ENCODE results near the gene RGS10.

RGS10 gene

DNA sequence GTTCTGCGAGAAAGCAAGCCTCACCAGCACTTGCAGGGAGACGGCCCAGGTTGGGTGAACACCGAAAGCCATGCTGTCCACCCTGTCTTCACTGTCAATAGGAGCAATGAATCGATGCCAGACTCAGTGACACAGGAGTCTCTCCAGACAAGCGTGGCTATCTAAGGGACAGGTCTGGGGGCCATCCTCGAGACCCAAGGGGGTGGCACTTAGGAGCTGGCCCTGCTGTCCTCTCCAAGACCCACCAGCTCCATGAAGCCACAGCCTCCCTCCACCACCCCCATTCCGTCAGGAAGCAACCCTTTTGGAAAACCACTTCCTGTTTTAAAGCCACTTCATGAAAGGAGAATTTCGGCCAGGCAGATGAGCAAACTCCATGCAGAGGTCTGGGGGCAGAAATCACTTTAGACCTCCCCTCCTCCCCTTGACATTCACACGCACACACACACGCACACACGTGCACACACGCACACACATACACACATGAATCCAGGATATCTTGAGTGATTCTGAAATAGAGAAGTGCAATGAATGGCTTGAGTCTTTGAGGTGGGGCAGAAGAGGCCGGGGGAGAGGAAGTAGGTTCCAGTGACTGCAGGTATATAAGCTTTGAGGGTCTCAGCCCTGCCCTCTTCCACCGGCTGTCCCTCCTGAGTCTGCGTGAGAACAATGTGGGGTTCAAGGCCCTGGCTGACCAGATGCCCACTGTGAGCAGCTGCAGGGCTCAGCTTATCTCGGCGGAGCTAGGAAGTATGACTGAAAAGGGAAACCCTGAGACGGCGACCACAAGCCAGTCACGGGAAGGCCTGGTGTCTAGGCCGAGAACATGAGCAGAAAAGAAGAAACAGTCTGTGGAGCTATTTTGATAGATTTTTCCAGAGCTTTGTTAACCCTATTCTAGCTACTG, 25.0 kb downstream of the RGS10 start:
- Histone ChIP-seq H2BK15ac (ENCODE audit: low read length) (peak overlapping the region; percentile 96), H3K23ac (ENCODE audit: low read depth, low read length, poor library complexity) (no peak overlapping the region), H3K9ac (ENCODE audit: low read depth, low read length, poor library complexity) (no peak overlapping the region), H3K36me3 (replicated peaks in 1 of 2; ENCODE audit: control insufficient read depth in 2 of 2, insufficient read depth in 2 of 2, low read length in 2 of 2) (no peaks in the 10 kb centered on the region), H3K4ac (ENCODE audit: low read length) (no peak overlapping the region), H3K79me1 (ENCODE audit: low read depth, low read length) (no peaks in the 10 kb centered on the region), H2BK120ac (ENCODE audit: low read depth, low read length) (no peak overlapping the region), H4K91ac (ENCODE audit: low read depth, low read length, poor library complexity) (no peak overlapping the region), H3K27me3 (ENCODE audit: control insufficient read depth in 3 of 3, insufficient read depth in 3 of 3, low read depth in 1 of 3, low read length in 3 of 3) (no peaks in the 10 kb centered on the region), H3K4me2 (ENCODE audit: insufficient read depth, low read length, poor library complexity, severe bottlenecking) (no peak overlapping the region), H3K9me3 (replicated peaks in 1 of 2; ENCODE audit: control insufficient read depth in 2 of 2, insufficient read depth in 1 of 2, low read depth in 1 of 2, low read length in 2 of 2) (no peaks in the 10 kb centered on the region), H3K27ac (replicated peaks; ENCODE audit: low read length) (no peak overlapping the region), H3K4me1 (ENCODE audit: control insufficient read depth in 2 of 2, insufficient read depth in 1 of 2, low read depth in 1 of 2, low read length in 2 of 2) (peaks cover 10 to 20% of the 10 kb centered on the region in 2 donors), H3K14ac (ENCODE audit: low read length) (no peak overlapping the region), H4K8ac (ENCODE audit: low read depth, low read length) (no peak overlapping the region), H3K18ac (ENCODE audit: low read length) (peak overlapping the region; percentile 62), H3K4me3 (ENCODE audit: low read length in 2 of 2) (no peak overlapping the region), H2BK5ac (ENCODE audit: low read length) (no peak overlapping the region), H2AFZ (ENCODE audit: low read length) (peak overlapping the region; percentile 77), H2AK5ac (ENCODE audit: low read depth, low read length) (peak overlapping the region; percentile 87), H2BK12ac (ENCODE audit: low read length) (no peak overlapping the region)
- DNase-seq (ENCODE audit: low spot score) = no peak
- WGBS, 2 donors (ENCODE audit: extremely low coverage in 2 of 2, insufficient read length in 2 of 2, insufficient replicate concordance in 1 of 2) = no CpG with 5 or more reads among the region's 21 CpGs

DNA sequence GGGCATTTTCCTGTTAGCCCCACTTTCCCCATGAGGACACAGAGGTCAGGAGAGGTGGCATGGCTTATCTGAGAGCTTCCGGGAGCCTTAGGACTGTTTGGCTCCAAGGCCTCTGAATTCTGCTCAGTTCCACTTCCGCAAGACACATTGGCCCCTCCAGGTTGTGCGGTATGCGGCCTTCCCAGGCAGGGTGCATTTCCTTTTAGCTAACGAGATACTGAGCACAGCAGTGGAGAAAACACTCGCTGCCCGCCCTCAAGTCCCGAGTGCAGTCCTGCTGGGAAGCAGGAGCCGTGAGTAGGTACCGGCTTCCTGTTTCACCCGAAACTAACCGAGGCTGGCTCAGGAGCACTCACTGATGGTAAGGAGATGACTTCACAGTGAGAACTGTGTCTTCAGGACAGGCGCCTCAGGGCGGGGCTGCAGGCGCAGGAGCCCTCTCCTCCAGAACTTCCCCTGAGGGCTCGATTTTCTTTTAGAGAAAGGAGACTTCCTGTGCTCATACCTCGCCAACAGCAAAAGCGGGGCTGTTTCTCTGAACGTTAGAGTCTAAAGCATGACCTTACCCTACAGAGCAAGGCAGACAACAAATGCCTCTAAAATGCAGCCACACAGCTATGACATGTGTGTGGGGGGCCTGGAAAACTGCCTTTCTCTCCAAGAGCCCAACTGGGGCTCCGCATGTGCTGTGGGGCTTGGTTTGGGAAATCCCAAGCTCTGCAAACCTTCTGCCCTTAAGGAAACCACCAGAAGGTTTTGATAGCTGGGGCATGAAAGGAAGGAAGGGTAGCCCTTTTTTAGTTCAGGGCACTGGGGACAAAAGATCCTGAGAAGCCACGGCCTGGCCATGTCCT, 25.9 kb downstream of the RGS10 start:
- Histone ChIP-seq H3K4ac (ENCODE audit: low read length) (no peak overlapping the region), H2AFZ (ENCODE audit: low read length) (peak overlapping the region; percentile 77), H3K79me1 (ENCODE audit: low read depth, low read length) (no peaks in the 10 kb centered on the region), H3K23ac (ENCODE audit: low read depth, low read length, poor library complexity) (no peak overlapping the region), H2BK120ac (ENCODE audit: low read depth, low read length) (no peak overlapping the region), H2BK12ac (ENCODE audit: low read length) (no peak overlapping the region), H2BK15ac (ENCODE audit: low read length) (no peak overlapping the region), H3K9ac (ENCODE audit: low read depth, low read length, poor library complexity) (no peak overlapping the region), H3K27me3 (ENCODE audit: control insufficient read depth in 3 of 3, insufficient read depth in 3 of 3, low read depth in 1 of 3, low read length in 3 of 3) (peaks cover 0 to 3% (median 0%) of the 10 kb centered on the region in 3 experiments), H2BK5ac (ENCODE audit: low read length) (no peak overlapping the region), H3K27ac (replicated peaks; ENCODE audit: low read length) (no peak overlapping the region), H3K36me3 (replicated peaks in 1 of 2; ENCODE audit: control insufficient read depth in 2 of 2, insufficient read depth in 2 of 2, low read length in 2 of 2) (no peaks in the 10 kb centered on the region), H3K9me3 (replicated peaks in 1 of 2; ENCODE audit: control insufficient read depth in 2 of 2, insufficient read depth in 1 of 2, low read depth in 1 of 2, low read length in 2 of 2) (no peaks in the 10 kb centered on the region), H3K18ac (ENCODE audit: low read length) (peak overlapping the region; percentile 62), H3K4me3 (ENCODE audit: low read length in 2 of 2) (no peak overlapping the region), H2AK5ac (ENCODE audit: low read depth, low read length) (no peak overlapping the region), H4K91ac (ENCODE audit: low read depth, low read length, poor library complexity) (no peak overlapping the region), H3K14ac (ENCODE audit: low read length) (no peak overlapping the region), H3K4me2 (ENCODE audit: insufficient read depth, low read length, poor library complexity, severe bottlenecking) (no peak overlapping the region), H4K8ac (ENCODE audit: low read depth, low read length) (no peak overlapping the region), H3K4me1 (ENCODE audit: control insufficient read depth in 2 of 2, insufficient read depth in 1 of 2, low read depth in 1 of 2, low read length in 2 of 2) (peaks cover 10 to 20% of the 10 kb centered on the region in 2 donors)
- DNase-seq (ENCODE audit: low spot score) = no peak
- WGBS, 2 donors (ENCODE audit: extremely low coverage in 2 of 2, insufficient read length in 2 of 2, insufficient replicate concordance in 1 of 2) = no CpG with 5 or more reads among the region's 21 CpGs

DNA sequence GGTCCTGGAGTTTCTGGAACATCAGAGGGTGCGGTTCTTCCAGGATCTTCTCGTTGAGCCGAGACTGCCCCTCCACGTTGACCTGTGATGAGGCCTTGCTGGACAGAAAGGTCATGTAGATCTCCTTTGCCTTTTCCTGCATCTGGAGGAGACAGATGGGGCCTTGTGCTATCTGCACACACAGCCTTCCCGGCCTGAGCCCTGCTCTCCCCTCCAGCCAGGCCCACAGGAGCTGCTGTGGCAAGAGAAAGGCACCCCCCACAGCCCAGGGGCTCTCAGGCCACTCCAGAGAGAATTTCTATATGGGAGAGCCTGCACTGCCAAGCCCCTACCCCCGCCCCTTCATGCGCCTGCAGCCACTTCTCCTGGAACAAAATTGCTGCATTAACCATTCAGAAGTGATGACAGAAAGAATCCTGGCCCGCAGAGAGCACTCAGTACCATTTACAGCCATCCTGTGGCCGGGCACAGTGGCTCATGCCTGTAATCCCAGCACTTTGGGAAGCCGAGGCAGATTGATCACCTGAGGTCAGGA, 26.9 kb downstream of the RGS10 start:
- H3K36me3 ChIP-seq (replicated peaks in 1 of 2; ENCODE audit: control insufficient read depth in 2 of 2, insufficient read depth in 2 of 2, low read length in 2 of 2) = no peaks in the 10 kb centered on the region
- H2AFZ ChIP-seq (ENCODE audit: low read length) = no peak overlapping the region
- peaks cover 10 to 20% of the 10 kb centered on the region in 2 donors for H3K4me1 ChIP-seq (ENCODE audit: control insufficient read depth in 2 of 2, insufficient read depth in 1 of 2, low read depth in 1 of 2, low read length in 2 of 2)
- H2AK5ac ChIP-seq (ENCODE audit: low read depth, low read length) = peak overlapping the region; percentile 1
- H2BK15ac ChIP-seq (ENCODE audit: low read length) = no peak overlapping the region
- no peak overlapping the region for H2BK120ac ChIP-seq (ENCODE audit: low read depth, low read length)
- DNase-seq (ENCODE audit: low spot score) = no peak
- no peak overlapping the region for H3K27ac ChIP-seq (replicated peaks; ENCODE audit: low read length)
- H3K4ac ChIP-seq (ENCODE audit: low read length) = no peak overlapping the region
- no peak overlapping the region for H2BK5ac ChIP-seq (ENCODE audit: low read length)
- peaks cover 0 to 5% (median 0%) of the 10 kb centered on the region in 3 experiments for H3K27me3 ChIP-seq (ENCODE audit: control insufficient read depth in 3 of 3, insufficient read depth in 3 of 3, low read depth in 1 of 3, low read length in 3 of 3)
- H3K9ac ChIP-seq (ENCODE audit: low read depth, low read length, poor library complexity) = peak overlapping the region; percentile 72
- no peaks in the 10 kb centered on the region for H3K9me3 ChIP-seq (replicated peaks in 1 of 2; ENCODE audit: control insufficient read depth in 2 of 2, insufficient read depth in 1 of 2, low read depth in 1 of 2, low read length in 2 of 2)
- peak overlapping the region; percentile 1 for H3K18ac ChIP-seq (ENCODE audit: low read length)
- H3K4me3 ChIP-seq (ENCODE audit: low read length in 2 of 2) = no peak overlapping the region
- H4K91ac ChIP-seq (ENCODE audit: low read depth, low read length, poor library complexity) = no peak overlapping the region
- H3K4me2 ChIP-seq (ENCODE audit: insufficient read depth, low read length, poor library complexity, severe bottlenecking) = no peak overlapping the region
- H3K79me1 ChIP-seq (ENCODE audit: low read depth, low read length) = no peaks in the 10 kb centered on the region
- WGBS, 2 donors (ENCODE audit: extremely low coverage in 2 of 2, insufficient read length in 2 of 2, insufficient replicate concordance in 1 of 2) = no CpG with 5 or more reads among the region's 10 CpGs
- H3K14ac ChIP-seq (ENCODE audit: low read length) = no peak overlapping the region
- H2BK12ac ChIP-seq (ENCODE audit: low read length) = no peak overlapping the region
- no peak overlapping the region for H3K23ac ChIP-seq (ENCODE audit: low read depth, low read length, poor library complexity)
- H4K8ac ChIP-seq (ENCODE audit: low read depth, low read length) = no peak overlapping the region

Data from neuronal stem cell (in vitro differentiated cells).